Type B pancreatic cell (in vitro differentiated cells): ENCODE measurements around the gene ZBBX. TPM values are rescaled to one million over a fixed set of nuclear protein-coding genes. Genes with fewer than 3 reads are reported as not detected.

Source experiments
- DNase-seq: peaks from one replicate; pipeline ENCODE4 v3.0.0; 2021; ENCODE audit warnings: mixed read lengths; ENCODE audit not compliant: unreplicated experiment; ENCODE audit errors: extremely low spot score
- H3K27ac Mint-ChIP-seq: 2 replicates; pipeline ENCODE4 v1.8.0; 2021; ENCODE audit warnings: mild to moderate bottlenecking, mixed read lengths
- H3K27me3 Mint-ChIP-seq: 2 replicates; pipeline ENCODE4 v1.8.0; 2021; ENCODE audit warnings: mixed read lengths
- H3K36me3 Mint-ChIP-seq: 2 replicates; pipeline ENCODE4 v1.8.0; 2021; ENCODE audit warnings: mixed read lengths
- H3K4me1 Mint-ChIP-seq: one replicate; pipeline ENCODE4 v1.8.0; 2021; ENCODE audit warnings: mixed read lengths; ENCODE audit not compliant: unreplicated experiment
- H3K4me3 Mint-ChIP-seq: 2 replicates; pipeline ENCODE4 v1.8.0; 2021; ENCODE audit warnings: mild to moderate bottlenecking, mixed read lengths
- H3K9me3 Mint-ChIP-seq: 2 replicates; pipeline ENCODE4 v1.8.0; 2021; ENCODE audit warnings: mixed read lengths
- total RNA-seq: library from RNA; stranded (reverse); gene quantifications from 2 replicates; pipeline ENCODE4 v1.2.1, GENCODE V29; 2021; ENCODE audit warnings: low replicate concordance
- TF ChIP-seq, protein P1 (sequence below): fragments of 200-600 bp; sonication (generic); conservative IDR thresholded peaks from 2 replicates; pipeline ENCODE4 v1.5.0; 2021; ENCODE audit warnings: antibody characterized with exemption, mild to moderate bottlenecking

ZBBX gene
- total RNA-seq, 1 donor from 2014 or later, result 3.8 TPM

GRCh38 chr3:167330993-167331785, 48.9 kb downstream of the ZBBX start:
- TF ChIP-seq, protein P1, sequence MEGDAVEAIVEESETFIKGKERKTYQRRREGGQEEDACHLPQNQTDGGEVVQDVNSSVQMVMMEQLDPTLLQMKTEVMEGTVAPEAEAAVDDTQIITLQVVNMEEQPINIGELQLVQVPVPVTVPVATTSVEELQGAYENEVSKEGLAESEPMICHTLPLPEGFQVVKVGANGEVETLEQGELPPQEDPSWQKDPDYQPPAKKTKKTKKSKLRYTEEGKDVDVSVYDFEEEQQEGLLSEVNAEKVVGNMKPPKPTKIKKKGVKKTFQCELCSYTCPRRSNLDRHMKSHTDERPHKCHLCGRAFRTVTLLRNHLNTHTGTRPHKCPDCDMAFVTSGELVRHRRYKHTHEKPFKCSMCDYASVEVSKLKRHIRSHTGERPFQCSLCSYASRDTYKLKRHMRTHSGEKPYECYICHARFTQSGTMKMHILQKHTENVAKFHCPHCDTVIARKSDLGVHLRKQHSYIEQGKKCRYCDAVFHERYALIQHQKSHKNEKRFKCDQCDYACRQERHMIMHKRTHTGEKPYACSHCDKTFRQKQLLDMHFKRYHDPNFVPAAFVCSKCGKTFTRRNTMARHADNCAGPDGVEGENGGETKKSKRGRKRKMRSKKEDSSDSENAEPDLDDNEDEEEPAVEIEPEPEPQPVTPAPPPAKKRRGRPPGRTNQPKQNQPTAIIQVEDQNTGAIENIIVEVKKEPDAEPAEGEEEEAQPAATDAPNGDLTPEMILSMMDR, result no peak
- Mint-ChIP-seq H3K27me3 (peaks cover 5% of the 10 kb centered on the region), H3K36me3 (no peaks in the 10 kb centered on the region), H3K9me3 (no peaks in the 10 kb centered on the region), H3K4me3 (no peak overlapping the region), H3K27ac (no peak overlapping the region), H3K4me1 (no peaks in the 10 kb centered on the region)
- DNase-seq, result no peak

- H3K4me1 Mint-ChIP-seq, result peaks cover 4% of the 10 kb centered on the region
- peaks cover 9% of the 10 kb centered on the region for H3K9me3 Mint-ChIP-seq
- DNase-seq, result no peak
- H3K27ac Mint-ChIP-seq, result no peak overlapping the region
- H3K36me3 Mint-ChIP-seq, result no peaks in the 10 kb centered on the region
- no peaks in the 10 kb centered on the region for H3K27me3 Mint-ChIP-seq
- TF ChIP-seq, protein P1, result no peak
- no peak overlapping the region for H3K4me3 Mint-ChIP-seq
These were observed 56.5 kb downstream of the ZBBX start for GRCh38 chr3:167323572-167323971.

DNA sequence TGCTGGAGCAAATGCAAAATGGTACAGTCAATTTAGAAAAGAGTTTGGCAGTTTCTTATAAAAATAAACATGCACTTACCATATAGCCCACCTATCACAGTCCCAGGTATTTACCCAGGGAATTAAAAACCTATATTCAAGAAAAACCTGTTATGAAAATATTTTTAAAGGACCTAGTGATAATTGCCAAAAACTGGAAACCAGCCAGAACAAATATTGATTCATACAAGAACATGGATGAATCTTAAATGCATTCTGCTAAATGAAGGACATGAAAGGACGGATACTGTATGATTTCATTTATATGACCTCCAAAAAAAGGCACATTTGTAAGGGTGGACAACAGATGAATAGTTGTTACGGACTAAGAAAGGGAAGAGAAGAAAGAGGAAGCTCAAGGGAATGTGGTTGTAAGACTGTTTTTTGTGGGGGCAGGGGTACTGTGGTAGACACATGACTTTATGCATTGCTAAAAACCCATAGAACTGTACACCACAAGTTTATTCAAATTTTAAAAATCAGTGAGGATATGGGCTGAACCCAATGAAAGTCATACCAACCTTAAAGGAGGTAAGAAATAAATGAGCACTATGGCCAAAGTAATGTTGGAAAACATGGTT, 61.0 kb downstream of the ZBBX start:
- Mint-ChIP-seq H3K36me3 (no peaks in the 10 kb centered on the region), H3K4me1 (peaks cover 4% of the 10 kb centered on the region), H3K4me3 (peak overlapping the region; percentile 21), H3K9me3 (peaks cover 9% of the 10 kb centered on the region), H3K27ac (no peak overlapping the region), H3K27me3 (no peaks in the 10 kb centered on the region)
- no peak for DNase-seq
- TF ChIP-seq, protein P1, result no peak

DNA sequence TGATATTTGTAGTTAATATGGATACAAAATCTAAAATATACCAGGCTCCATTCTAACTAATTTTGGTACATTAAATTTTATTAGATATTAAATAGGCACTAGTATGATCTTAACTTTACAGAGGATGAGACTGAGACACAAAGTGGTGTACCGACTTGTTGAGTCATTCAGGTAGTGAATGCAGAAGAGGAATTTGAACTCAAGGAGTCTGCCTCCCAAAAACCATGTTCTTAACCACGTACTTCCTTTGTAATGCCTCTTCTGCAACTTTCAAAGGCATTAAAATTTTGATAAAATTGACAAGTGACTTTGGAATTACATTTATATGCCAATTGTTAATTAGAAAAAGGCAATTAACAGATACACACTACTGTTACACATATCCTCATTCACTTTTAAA, 61.8 kb downstream of the ZBBX start:
- Mint-ChIP-seq H3K27ac (no peak overlapping the region), H3K4me3 (no peak overlapping the region), H3K4me1 (peaks cover 4% of the 10 kb centered on the region), H3K27me3 (no peaks in the 10 kb centered on the region), H3K36me3 (no peaks in the 10 kb centered on the region), H3K9me3 (peaks cover 5% of the 10 kb centered on the region)
- DNase-seq, result no peak
- TF ChIP-seq, protein P1, result no peak

DNA sequence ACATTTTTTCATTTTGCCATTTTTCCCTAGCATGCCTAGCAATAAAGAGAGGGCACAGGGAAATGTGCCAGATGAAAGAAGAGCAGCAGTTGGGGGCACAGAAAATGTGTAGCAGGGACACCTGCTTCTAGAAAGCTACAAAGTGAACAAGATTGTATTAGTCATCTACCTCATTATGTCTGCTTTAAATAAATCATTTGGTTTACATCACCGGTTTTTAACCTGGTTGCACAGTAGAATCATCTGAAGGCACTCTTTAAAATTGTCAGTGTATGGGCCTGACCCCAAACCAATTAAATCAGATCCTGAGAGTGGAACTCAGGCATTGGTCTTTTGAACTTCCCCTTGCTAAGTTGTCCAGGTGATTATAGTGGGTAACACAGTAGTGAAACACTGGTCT, 73.8 kb downstream of the ZBBX start:
- H3K9me3 Mint-ChIP-seq, result peaks cover 11% of the 10 kb centered on the region
- H3K4me1 Mint-ChIP-seq, result no peaks in the 10 kb centered on the region

More for the DNA sequence above, 73.8 kb downstream of the ZBBX start:
- Mint-ChIP-seq H3K27ac (no peak overlapping the region), H3K36me3 (peaks cover 6% of the 10 kb centered on the region), H3K4me3 (no peak overlapping the region), H3K27me3 (no peaks in the 10 kb centered on the region)
- no peak for DNase-seq
- TF ChIP-seq, protein P1, result no peak
